Mesothelial cell of epicardium (in vitro differentiated cells): ENCODE results near the gene PPFIA3. TPM values are rescaled to one million over a fixed set of nuclear protein-coding genes. Genes with fewer than 3 reads are reported as not detected.

Source experiments
- DNase-seq, 2 experiments: peaks; one replicate each; pipeline ENCODE4 v3.0.0; 2021; ENCODE audit warnings: low spot score in 2 of 2; ENCODE audit not compliant: unreplicated experiment in 2 of 2
- H3K27ac Mint-ChIP-seq: 2 replicates; pipeline ENCODE4 v1.8.0; 2021; ENCODE audit warnings: mixed read lengths
- H3K27me3 Mint-ChIP-seq: 2 replicates; pipeline ENCODE4 v1.8.0; 2021; ENCODE audit warnings: low read depth, mixed read lengths
- H3K36me3 Mint-ChIP-seq: 2 replicates; pipeline ENCODE4 v1.8.0; 2021; ENCODE audit warnings: mixed read lengths
- H3K4me1 Mint-ChIP-seq: 2 replicates; pipeline ENCODE4 v1.8.0; 2021; ENCODE audit warnings: mixed read lengths
- H3K4me3 Mint-ChIP-seq: 2 replicates; pipeline ENCODE4 v1.8.0; 2021; ENCODE audit warnings: mild to moderate bottlenecking, moderate library complexity, mixed read lengths
- H3K9me3 Mint-ChIP-seq: 2 replicates; pipeline ENCODE4 v1.8.0; 2021; ENCODE audit warnings: mixed read lengths
- total RNA-seq: library from RNA; stranded (reverse); gene quantifications from 3 replicates; pipeline ENCODE4 v1.2.1, GENCODE V29; 2021
- TF ChIP-seq, protein P1 (sequence below): fragments of 200-600 bp; sonication (generic); IDR thresholded peaks from one replicate; pipeline ENCODE4 v1.5.0; 2021; ENCODE audit warnings: antibody characterized with exemption; ENCODE audit not compliant: unreplicated experiment

PPFIA3 gene
- total RNA-seq, 1 donor from 2014 or later, result 9.9 TPM

DNA sequence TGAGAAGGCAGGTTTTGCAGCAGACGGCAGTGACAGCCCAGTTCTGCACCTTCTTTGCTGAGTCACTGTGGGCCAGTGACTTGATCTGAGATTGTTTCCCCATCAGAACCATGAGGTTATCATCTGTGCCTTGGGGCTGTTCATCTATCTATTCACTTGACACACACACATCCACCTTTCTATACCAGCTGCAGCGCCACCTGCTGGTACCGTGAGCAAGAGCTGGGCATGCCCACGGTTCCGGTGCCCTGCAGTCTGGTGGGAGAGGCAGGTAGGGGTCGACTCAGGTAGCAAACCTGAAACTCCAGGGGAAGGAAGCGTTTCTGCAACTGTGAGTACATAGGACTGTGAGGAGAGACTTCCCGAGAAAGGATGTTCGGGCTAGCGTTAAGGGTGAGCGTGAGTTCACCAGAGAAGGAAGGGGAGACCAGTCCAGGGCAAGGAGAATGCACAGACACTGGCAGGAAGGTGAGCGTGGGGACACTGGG, 12.7 kb upstream of the PPFIA3 start:
- H3K4me3 Mint-ChIP-seq, result no peak overlapping the region
- peak overlapping the region; percentile 5 for H3K27ac Mint-ChIP-seq

GRCh38 chr19:49107625-49108459, 11.5 kb upstream of the PPFIA3 start:
- peaks cover 19% of the 10 kb centered on the region for H3K36me3 Mint-ChIP-seq
- TF ChIP-seq, protein P1, sequence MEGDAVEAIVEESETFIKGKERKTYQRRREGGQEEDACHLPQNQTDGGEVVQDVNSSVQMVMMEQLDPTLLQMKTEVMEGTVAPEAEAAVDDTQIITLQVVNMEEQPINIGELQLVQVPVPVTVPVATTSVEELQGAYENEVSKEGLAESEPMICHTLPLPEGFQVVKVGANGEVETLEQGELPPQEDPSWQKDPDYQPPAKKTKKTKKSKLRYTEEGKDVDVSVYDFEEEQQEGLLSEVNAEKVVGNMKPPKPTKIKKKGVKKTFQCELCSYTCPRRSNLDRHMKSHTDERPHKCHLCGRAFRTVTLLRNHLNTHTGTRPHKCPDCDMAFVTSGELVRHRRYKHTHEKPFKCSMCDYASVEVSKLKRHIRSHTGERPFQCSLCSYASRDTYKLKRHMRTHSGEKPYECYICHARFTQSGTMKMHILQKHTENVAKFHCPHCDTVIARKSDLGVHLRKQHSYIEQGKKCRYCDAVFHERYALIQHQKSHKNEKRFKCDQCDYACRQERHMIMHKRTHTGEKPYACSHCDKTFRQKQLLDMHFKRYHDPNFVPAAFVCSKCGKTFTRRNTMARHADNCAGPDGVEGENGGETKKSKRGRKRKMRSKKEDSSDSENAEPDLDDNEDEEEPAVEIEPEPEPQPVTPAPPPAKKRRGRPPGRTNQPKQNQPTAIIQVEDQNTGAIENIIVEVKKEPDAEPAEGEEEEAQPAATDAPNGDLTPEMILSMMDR, result no peak
- H3K9me3 Mint-ChIP-seq, result no peaks in the 10 kb centered on the region

More for the DNA sequence above, 12.7 kb upstream of the PPFIA3 start:
- Mint-ChIP-seq H3K4me1 (no peaks in the 10 kb centered on the region), H3K27me3 (no peaks in the 10 kb centered on the region), H3K9me3 (no peaks in the 10 kb centered on the region), H3K36me3 (peaks cover 21% of the 10 kb centered on the region)
- TF ChIP-seq, protein P1, result peak; percentile 76
- peak in 1 of 2 experiments; percentile 72 for DNase-seq

DNA sequence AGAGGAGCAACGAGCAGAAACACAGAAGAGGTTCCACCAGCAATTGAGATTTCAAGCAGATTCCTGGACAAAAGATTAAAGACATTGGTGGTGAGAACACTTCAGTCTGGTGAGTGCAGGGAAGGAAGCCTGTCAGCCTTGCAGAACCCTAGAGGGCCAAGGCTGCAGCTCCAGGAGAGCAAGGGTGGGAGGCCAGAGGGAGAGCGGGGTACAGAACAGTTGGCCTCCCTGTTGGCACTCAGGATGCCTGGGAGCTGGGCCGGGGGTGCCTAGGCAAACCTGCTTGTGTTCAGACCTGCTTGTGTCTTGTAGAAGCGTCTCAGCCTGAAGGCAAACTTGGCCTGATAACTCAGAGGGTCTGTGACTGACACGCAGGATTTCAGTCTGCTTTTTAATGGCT, 10.3 kb upstream of the PPFIA3 start:
- peak overlapping the region; percentile 19 for H3K27ac Mint-ChIP-seq
- no peaks in the 10 kb centered on the region for H3K27me3 Mint-ChIP-seq
- peaks cover 19% of the 10 kb centered on the region for H3K36me3 Mint-ChIP-seq

More at GRCh38 chr19:49107625-49108459, 11.5 kb upstream of the PPFIA3 start:
- Mint-ChIP-seq H3K4me3 (no peak overlapping the region), H3K4me1 (peaks cover 2% of the 10 kb centered on the region), H3K27me3 (no peaks in the 10 kb centered on the region), H3K27ac (no peak overlapping the region)
- no peak for DNase-seq

GRCh38 chr19:49109569-49110233, 9.6 kb upstream of the PPFIA3 start:
- DNase-seq, result no peak
- peak overlapping the region; percentile 19 for H3K27ac Mint-ChIP-seq
- peaks cover 11% of the 10 kb centered on the region for H3K4me1 Mint-ChIP-seq
- no peaks in the 10 kb centered on the region for H3K9me3 Mint-ChIP-seq
- no peak overlapping the region for H3K4me3 Mint-ChIP-seq
- TF ChIP-seq, protein P1, result no peak
- peaks cover 18% of the 10 kb centered on the region for H3K36me3 Mint-ChIP-seq
- H3K27me3 Mint-ChIP-seq, result no peaks in the 10 kb centered on the region

More for the DNA sequence above, 10.3 kb upstream of the PPFIA3 start:
- DNase-seq, result no peak
- no peaks in the 10 kb centered on the region for H3K9me3 Mint-ChIP-seq
- peaks cover 10% of the 10 kb centered on the region for H3K4me1 Mint-ChIP-seq
- no peak overlapping the region for H3K4me3 Mint-ChIP-seq
- TF ChIP-seq, protein P1, result no peak

DNA sequence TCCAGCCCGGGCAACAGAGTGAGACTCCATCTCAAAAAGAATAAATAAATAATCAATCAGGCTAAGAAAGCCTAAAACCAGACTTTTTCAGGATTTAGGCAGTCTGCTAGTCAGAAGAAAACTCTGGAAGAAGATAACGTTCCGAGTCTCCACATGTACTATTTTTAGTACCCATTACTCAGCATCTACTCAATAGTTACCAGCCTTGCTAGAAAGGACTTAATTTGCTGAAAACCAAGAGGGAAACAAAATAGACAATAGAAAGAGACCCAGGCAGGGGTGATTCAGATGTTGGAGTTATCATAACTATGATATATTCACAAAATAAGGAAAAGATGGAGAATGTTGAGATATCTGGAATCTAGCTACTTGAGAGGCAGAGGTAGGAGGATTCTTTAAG, 8.8 kb upstream of the PPFIA3 start:
- H3K36me3 Mint-ChIP-seq, result peaks cover 12% of the 10 kb centered on the region
- H3K4me1 Mint-ChIP-seq, result peaks cover 15% of the 10 kb centered on the region
- no peaks in the 10 kb centered on the region for H3K9me3 Mint-ChIP-seq
- TF ChIP-seq, protein P1, result no peak
- DNase-seq, result no peak
- H3K27ac Mint-ChIP-seq, result no peak overlapping the region
- no peak overlapping the region for H3K4me3 Mint-ChIP-seq
- H3K27me3 Mint-ChIP-seq, result no peaks in the 10 kb centered on the region
